ENCODE results near the gene SOCS7.

The SOCS7 gene

DNA sequence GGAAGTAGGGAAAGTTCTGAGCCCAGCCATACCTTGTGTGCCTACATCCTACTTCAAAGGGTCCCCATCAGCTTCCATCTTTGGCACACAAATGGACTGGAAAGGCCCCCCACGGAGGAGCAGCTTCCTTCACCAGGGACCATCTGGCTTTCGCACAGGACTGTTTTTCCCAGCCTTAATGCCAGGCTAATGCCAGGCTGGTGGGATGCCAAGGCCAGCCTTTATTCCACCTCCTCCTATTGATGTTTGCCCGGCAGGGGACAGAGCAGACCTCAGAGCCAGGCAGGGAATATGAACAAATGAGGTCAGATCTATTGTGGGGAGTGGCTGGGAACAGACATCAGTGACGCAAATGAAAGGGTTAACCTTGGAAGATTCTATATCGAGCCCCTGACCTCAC lies 13.6 kb upstream of the SOCS7 start:
- no peak for DNase-seq (ENCODE audit: low read depth)

DNA sequence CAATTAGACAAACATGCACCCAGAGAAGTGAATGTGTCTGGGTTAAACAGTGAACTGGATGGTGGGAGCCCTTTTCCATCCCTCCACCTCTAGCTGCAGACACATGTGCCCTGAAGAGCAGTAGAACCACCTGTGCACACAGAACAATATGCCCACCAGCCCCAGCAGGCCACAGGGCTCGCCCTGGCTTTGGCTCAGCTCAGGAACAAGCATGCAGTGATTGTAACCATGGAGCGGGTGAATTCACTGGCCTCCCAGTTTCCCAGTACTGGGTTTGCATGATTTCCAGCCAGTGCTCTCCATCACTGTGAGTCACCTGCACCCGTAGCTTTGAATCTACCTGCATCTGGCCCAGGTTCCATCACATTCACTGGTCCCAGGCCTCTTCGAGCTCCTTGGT lies 13.1 kb upstream of the SOCS7 start:
- no peak for DNase-seq (ENCODE audit: low read depth)

DNA sequence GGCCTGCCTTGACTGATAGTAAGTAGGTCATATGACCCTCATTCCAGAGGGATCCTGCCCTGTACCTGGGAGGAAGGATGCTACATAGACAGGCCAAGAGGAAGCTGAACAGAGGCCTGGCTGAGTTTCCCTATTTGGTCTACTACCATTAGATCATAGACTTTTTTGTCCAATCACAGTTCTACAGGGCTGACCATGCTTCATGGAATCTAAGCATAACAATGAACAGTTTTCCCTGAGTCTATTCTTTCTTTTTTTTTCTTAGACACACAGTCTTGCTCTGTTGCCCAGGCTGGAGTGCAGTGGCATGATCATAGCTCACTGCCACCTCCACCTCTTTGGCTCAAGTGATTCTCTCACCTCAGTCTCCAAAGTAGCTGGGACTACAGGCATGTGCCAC lies 11.8 kb upstream of the SOCS7 start:
- DNase-seq (ENCODE audit: low read depth): no peak

DNA sequence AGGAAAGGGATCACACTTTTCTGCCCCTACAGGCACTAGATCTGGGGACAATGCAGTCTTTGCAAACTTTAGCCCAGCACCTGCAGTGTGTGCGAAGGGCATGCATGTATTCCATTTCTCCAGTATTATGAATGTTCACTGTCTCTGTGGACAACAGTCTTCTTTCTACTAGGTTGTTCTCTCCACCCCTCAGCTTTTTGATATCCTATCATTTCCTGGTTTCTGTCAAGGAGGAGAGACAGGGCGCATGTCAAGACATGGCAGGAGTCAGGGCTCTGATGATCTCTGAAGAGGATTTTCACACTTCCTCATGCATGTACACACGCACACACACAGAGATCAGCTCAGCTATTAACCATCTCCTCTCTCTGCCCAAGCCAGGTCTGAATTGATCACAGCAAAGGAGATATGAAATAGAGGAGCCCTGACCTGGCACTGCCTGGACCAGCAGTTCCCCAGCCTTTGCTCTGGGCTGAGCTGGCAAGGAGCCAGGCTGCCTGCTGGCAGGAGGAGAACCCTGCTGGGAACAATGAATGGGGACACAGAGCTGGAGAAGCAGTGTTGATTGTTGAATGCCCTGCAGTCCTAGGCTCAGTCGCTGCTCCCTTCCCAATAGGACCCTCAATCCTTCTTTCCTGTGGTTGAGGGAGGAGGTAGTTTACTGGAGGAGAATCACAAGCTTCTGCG lies 10.5 kb upstream of the SOCS7 start:
- DNase-seq (ENCODE audit: low read depth): no peak

DNA sequence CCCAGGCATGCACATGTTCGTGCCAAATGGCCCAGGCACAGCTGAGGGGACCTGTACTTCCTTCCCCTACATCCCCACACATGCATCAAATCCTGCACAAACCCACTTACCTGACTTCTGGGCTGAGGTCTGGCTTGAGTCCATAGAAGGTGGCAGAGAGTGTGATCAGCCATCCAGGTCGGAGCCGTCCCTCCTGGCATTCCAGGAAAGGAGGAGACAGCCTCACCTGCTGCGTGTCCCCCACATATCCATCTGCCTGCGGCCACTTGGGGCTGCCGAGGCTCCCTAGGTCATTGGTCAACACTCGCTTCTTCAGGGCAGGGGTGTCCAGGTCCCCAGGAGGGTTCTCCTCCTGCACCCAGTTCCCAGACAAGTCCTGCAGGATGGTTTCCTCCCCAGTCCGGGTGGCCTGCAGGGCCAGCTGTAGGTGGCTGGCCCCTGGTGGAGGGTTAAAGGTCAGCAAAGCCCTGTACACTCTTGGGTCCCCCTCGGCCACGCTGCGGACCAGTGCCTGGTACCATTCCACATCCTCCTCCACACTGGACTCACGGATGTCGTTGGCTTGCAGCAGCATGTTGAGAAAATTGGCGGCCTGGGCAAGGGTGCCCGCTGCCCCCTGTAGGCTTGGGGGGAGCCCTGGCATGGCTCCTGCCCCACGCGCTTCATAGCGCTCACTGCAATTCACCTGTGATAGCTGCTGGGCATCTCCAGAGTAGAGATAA lies 8.6 kb upstream of the SOCS7 start:
- no peak for DNase-seq (ENCODE audit: low read depth)

DNA sequence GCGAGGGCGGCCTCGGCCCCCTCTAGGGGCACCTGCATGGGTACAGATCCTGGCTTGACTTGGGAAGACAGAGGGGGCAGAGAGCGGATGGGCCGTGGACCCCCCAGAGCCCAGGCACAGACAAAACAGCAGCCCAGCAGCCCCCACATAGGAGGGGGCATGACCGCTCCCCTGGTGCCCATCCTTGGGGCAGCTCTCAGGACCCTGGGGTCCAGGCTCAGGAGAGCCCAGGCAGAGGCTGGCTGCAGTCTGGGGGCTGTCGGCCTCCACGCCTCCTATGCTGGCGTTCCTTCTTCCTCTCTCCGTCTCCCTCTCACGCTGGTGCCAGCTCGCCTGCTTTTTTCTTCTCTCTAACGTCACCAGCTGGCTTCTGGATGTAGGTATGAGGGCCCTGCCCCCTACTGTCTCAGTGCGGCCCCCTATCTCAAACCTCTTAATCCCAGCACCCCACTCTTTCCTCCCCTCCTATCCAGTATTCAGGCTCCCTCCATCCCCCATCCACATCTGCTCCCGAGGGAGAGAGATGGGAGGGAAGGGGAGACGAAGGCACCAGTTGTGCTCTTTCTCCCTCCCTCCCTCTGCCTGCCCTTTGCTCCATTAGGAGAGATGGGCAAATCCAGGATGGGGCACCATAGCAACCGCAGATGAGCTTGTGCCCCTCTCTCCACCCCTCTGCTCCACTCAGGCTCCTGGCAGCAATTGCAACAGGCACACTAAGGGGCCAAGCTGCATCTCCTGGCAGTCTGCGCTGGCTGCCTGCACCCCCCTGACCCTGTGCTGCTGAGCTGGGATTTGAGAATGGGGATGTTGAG lies 7.8 kb upstream of the SOCS7 start, which contains the start of gene GPR179:
GPR179 (minus strand) TSS at position 349 of the 812 bp plus-strand sequence; CDS start at position 182, 167 bp downstream.
- DNase-seq (ENCODE audit: low read depth): no peak

DNA sequence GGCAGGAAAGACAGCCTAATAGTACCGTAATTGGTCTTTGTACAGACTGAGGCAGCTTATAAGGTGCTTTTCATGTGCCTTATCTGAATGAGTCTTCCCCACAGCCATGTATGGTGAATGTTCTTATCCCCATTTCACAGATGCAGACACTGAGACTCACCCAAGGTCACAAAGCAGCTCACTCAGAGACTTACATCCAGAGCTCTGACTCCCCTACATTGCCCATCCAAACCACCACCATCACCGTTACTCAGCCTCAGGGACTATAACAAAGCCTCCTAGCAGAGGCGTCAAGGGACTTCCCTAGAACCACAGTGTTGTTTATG lies 7.3 kb upstream of the SOCS7 start:
- DNase-seq (ENCODE audit: low read depth): no peak

DNA sequence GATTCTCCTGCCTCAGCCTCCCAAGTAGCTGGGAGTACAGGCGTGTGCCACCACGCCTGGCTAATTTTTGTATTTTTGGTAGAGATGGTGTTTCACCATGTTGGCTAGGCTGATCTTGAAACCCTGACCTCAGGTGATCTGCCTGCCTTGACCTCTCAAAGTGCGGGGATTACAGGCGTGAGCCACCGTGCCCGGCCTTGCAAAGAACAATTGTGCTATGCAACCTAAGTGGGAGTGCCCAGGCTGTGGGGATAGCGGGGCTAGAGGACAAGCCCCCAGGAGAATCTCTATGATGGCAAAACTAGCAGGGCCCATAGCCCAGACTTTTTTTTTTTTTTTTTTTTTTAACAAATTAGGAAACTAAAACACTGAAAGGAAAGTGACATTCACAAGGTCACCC lies 5.9 kb upstream of the SOCS7 start:
- DNase-seq (ENCODE audit: low read depth): no peak

DNA sequence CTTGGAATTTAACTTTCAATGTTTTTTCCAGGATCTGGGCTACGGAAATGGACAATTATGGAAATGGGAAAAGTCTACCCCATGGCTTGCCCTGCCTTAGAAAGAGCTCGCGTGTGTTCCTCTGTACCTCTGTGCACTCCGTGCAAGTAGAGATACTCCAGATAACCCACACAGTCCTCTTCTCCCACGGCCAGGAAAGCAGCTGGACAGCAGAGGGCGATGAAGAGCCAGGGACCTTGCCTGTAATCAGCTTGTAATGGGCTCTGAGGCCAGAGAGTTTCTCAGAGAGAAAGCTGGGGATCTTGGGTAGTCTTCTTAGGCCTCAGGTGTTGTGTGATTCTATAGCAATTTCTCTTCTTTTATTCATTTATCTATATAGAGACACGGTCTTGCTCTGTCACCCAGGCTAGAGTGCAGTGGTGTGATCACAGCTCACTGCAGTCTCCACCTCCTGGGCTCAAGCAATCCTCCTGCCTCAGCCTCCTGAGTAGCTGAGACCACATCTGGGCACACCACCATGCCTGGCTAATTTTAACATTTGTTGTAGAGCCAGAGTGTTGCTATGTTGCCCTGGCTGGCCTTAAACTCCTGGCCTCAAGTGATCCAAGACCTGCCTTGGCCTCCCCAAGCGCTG lies 2.4 kb upstream of the SOCS7 start:
- peak; percentile 50 for DNase-seq (ENCODE audit: low read depth)

DNA sequence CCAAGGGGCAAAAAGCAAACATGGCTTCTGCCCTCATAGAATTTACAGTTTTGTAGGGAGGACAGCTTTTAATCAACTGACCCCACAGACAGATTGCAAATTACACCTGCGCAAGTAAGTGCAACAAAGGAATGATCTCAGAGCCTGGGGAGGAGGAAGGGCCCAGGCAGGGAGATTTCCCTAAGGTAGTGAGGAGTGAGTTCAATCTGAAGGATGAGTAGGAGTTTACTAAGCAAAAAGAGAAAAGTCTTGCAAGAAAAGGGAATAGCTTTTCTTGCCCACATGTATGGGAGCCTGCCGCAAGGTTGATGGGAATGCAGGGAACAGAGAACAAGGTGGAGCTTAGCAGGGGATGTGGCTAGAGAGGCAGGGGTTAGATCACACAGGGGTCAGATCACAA lies 1.6 kb upstream of the SOCS7 start:
- no peak for DNase-seq (ENCODE audit: low read depth)

DNA sequence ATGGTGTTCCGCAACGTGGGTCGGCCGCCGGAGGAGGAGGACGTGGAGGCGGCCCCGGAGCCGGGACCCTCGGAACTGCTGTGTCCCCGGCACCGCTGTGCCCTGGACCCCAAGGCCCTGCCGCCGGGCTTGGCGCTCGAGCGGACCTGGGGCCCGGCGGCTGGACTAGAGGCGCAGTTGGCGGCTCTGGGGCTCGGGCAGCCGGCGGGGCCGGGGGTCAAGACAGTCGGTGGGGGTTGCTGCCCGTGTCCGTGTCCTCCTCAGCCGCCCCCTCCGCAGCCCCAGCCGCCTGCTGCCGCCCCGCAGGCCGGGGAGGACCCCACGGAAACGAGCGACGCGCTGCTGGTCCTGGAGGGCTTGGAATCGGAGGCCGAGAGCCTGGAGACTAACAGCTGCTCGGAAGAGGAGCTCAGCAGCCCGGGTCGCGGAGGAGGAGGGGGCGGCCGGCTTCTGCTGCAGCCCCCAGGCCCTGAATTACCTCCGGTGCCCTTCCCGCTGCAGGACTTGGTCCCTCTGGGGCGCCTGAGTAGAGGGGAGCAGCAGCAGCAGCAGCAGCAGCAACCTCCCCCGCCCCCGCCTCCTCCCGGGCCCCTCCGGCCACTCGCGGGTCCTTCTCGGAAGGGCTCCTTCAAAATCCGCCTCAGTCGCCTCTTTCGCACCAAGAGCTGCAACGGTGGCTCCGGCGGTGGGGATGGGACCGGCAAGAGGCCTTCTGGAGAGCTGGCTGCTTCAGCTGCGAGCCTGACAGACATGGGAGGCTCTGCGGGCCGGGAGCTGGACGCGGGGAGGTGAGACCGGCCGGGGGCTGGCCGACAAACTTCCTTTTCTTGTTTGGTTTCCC lies 821 bp downstream of the SOCS7 start:
- no peak for DNase-seq (ENCODE audit: low read depth)

DNA sequence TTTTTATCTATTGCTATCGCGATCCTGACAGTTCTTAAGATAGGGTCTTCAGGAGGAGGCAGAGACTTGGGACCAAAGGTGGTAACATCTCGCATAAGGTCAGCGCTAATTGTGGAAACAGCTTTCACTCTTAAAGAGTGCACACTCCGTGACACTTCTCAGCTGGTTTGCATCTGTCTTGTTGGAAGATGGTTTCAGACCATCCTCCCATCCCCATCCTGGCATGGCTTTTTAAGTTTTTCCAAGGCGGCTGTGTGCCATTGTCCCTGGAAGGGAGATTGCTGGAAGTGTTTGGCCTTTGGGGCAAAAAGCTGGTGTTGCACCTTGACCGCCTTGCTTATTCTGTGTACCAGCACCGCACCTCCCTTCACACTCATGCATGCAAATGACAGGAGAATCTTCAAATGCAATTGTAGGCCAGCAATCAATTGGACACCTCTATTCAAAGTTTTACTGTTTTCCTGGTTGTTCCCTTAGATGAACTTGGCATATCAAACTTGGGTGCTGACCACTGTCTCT lies 1.5 kb downstream of the SOCS7 start:
- no peak for DNase-seq (ENCODE audit: low read depth)

DNA sequence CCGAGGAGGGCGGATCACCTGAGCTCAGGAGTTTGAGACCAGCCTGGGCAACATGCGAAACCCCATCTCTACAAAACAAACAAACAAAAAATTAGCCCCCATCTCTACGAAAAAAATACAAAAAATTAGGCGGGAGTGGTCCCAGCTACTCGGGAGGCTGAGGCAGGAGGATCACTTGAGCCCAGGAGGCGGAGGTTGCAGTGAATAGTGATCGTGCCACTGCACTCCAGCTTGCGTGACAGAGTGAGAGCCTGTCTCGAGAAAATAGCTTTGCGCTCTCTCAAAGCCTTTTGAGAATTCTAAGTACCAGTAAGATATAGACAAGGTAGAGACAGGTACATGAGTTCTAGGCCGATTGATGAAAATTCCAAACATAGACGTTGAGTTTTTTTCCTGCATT lies 2.0 kb downstream of the SOCS7 start:
- DNase-seq (ENCODE audit: low read depth): no peak

DNA sequence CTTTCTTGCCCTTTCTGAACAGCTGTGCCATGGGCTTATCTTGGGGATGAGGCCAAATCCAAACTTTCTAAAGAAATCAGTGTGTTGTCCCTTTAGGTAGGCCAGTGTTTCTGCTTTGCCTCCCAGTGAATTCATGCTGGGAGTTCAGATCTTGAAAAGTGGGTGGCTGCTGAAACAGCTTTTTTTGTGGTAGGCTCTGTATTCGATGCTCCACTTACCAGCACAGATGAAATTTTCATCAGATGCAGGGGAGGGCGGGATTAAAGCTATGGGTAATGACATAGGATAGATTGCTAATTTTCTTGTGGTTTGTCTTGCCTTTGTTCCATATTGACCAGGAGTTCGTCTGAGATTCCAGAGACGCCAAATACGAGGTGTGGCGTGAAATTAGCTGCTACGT lies 2.8 kb downstream of the SOCS7 start:
- DNase-seq (ENCODE audit: low read depth): no peak

DNA sequence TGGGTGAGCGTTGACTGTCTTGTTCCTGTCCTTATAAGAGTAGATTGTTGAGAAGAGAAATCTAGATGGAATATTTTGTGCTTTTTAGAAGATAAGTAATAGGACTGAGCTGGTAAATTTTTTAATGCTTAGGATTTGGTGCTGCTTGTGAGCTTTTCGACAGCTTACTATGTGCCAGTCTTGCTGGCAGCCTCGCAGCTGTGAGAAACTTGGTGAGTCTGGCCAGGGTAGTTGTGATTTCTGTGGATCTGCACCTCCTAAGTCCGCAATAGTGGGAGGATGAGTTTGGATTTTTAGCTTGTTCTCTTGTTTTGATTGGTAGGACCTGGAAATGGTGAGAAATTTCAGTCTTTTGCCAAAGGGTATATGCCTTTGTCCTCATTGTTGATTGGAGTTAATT lies 3.6 kb downstream of the SOCS7 start:
- no peak for DNase-seq (ENCODE audit: low read depth)

DNA sequence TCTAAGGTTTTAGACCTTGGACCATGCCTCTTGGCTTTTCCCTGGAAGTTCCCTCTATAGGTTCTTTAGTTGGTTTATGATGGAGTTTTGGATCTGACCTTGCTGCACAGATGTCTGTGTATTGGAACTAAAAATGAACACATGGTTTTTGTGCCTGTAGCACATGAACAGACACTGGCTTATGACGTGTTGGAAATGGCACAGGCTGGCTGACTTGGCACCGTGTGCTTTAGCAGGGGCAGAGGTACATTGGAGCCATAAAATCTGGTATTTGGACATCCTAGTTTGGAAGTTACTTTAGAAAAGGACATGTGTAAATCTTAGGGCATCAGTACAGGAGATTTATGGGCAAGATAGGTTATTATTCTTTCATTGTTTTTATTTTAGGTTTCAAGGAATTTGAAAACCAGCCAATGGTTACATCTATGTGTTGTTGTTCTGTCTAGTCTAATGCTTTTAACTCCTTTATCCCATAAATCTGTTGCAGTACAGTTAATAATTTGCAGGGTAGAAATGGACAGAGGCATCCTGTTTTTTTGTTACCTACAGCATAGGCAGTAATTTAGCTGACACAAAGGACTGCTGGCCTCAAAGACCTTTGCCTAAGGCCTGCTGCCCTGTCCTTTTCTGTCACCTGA lies 6.0 kb downstream of the SOCS7 start:
- DNase-seq (ENCODE audit: low read depth): no peak

DNA sequence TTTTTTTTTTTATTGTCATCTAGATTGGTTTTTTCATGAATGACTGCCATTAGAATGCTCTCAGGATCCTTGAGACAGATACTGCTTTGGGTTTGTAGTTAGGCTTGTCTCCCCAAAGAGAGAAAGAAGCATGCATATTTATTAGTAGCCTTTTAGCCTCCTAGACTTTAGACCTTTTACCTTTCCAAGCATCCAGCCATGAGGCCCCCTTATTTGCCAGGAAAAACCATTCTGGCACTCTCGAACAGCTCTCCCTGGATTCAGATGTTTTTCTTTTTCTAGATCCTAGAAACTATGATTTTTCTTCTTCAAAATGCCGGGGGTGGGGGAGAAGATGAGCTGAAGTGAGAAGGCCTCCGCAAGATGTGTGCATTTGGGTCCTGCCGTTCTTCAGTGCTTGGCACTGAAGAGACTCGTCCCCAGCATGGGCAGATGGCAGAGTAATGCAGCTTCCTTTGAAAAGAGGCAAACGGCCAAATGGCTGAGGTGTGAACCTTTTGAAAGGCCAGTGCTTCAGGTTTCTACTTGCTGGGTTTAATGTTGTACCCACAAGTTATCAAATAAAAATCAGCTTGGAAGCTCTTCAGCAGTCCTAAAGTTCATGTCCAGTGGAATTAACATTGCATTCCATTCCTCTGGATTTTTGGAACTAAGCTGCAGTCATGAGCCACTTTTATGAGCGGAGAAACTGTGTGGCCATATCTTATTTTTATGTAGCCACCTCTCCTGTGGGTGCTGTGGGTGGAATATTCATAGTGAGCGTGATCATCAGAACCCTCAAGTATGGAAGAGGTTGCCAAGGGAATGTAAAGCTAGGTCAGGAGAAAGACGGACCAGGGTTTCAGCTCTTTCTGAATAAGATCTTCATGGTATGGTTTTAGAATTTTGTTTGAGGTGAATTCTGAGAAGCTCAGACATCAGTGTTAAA lies 7.2 kb downstream of the SOCS7 start:
- no peak for DNase-seq (ENCODE audit: low read depth)

DNA sequence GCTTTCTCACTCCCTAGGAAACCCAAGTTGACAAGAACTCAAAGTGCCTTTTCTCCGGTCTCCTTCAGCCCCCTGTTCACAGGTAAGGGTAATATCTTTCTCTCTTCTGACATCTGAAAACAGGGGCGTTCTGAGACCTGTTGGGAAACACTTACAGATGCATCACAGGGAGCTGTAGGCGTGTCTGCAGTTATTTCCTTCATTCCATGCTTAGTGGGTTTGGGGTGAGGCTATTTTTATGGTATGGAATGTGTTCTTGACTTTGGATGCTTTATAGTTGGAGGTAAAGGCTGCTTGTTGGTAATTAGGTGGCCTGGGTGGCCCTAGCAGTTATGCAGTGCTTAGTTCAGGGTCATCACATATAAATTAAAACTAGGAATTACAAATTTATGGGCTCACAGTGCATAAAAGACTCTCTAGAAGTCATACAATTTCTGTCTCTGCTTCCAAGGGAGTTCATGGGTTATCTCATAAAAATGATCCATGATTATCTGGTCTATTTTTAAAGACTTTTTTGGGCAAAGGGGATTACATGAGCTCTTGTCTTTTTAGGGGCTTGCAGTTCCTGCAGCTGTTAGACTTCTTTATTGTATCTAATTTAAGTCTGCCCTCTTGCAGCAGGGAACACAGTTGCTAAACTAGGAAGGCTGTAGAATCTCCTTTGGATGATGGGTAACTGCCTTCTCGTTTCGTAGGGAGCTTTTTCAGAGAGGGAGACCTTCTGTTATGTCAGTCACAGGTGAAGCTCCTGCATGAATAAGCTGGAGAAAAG lies 10.2 kb downstream of the SOCS7 start:
- no peak for DNase-seq (ENCODE audit: low read depth)

DNA sequence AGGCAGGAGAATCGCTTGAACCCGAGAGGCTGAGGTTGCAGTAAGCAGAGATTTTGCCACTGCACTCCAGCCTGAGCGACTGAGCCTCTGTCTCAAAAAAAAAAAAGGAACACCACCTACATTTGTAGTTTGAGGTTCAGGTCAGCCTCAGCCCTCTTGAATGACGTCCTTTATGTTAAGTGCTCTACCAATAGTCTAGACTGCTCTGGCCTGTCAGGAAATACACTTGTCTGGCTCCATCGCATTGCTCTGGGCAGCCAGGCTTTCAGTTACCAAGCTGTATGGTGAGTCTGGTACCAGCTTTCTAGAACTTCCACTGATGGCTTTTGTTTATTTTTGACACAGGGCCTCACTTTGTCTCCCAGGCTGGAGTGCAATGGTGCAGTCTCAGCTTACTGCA lies 11.4 kb downstream of the SOCS7 start:
- DNase-seq (ENCODE audit: low read depth): no peak

Data from stimulated activated CD8-positive, alpha-beta memory T cell treated with anti-CD3 and anti-CD28 coated beads, Interleukin-15, amount 100 ng/mL, for 24 hours (primary cell).